IMR-90 (cell line): Measurements from ENCODE around the gene PCBP3.

ENCODE experiments used
- CHD1 ChIP-seq: IDR thresholded peaks from 2 replicates; pipeline ENCODE4 v1.6.1; 2012; ENCODE audit warnings: low read depth, low read length, improper control_type of control experiment
- MAZ ChIP-seq: IDR thresholded peaks from 2 replicates; pipeline ENCODE4 v1.6.1; 2012; ENCODE audit warnings: low read depth, mild to moderate bottlenecking, low read length, improper control_type of control experiment, moderate library complexity, borderline replicate concordance
- NFE2L2 ChIP-seq: fragments of 150-350 bp; IDR thresholded peaks from 2 replicates; pipeline ENCODE4 v1.6.1; 2016; ENCODE audit warnings: low read depth, mild to moderate bottlenecking, low read length
- POLR2A ChIP-seq: IDR thresholded peaks from 2 replicates; pipeline ENCODE4 v1.6.1; 2012; ENCODE audit warnings: mild to moderate bottlenecking, low read depth, low read length
- RAD21 ChIP-seq: IDR thresholded peaks from 2 replicates; pipeline ENCODE4 v1.6.1; 2012; ENCODE audit warnings: low read length, improper control_type of control experiment
- RCOR1 ChIP-seq: IDR thresholded peaks from 2 replicates; pipeline ENCODE4 v1.6.1; 2012; ENCODE audit warnings: mild to moderate bottlenecking, low read length, improper control_type of control experiment; ENCODE audit not compliant: insufficient replicate concordance
- SMC3 ChIP-seq: fragments of 150-350 bp; IDR thresholded peaks from 2 replicates; pipeline ENCODE4 v1.6.1; 2016; ENCODE audit warnings: low read depth, mild to moderate bottlenecking, antibody characterized with exemption, low read length, moderate library complexity
- TF ChIP-seq, protein P1 (sequence below): conservative IDR thresholded peaks from 2 replicates; pipeline ENCODE4 v1.5.1; 2012; ENCODE audit warnings: mild to moderate bottlenecking, low read depth, low read length, improper control_type of control experiment

DNA sequence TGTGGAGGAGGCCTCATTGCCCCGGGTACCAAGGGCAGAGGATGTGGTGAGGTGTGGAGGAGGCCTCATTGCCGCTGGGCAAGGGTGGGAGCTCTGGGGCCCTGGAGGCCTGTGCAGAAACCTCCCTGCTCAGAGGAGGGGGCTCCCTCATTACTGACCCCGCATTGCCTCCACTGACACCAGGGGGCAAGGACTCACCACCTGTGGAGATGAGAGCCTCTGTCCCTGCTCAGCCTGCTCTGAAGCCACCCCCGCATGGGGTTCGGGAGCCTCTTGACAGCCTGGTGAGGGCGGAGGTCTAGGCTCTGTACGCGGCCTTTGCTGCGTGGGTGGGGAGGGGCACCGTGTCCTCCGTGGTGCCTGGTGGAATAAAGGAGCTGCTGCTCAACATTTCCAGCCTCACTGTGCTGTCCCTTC is 243.1 kb downstream of the PCBP3 start:
- TF ChIP-seq NFE2L2: no peak
- TF ChIP-seq, protein P1, sequence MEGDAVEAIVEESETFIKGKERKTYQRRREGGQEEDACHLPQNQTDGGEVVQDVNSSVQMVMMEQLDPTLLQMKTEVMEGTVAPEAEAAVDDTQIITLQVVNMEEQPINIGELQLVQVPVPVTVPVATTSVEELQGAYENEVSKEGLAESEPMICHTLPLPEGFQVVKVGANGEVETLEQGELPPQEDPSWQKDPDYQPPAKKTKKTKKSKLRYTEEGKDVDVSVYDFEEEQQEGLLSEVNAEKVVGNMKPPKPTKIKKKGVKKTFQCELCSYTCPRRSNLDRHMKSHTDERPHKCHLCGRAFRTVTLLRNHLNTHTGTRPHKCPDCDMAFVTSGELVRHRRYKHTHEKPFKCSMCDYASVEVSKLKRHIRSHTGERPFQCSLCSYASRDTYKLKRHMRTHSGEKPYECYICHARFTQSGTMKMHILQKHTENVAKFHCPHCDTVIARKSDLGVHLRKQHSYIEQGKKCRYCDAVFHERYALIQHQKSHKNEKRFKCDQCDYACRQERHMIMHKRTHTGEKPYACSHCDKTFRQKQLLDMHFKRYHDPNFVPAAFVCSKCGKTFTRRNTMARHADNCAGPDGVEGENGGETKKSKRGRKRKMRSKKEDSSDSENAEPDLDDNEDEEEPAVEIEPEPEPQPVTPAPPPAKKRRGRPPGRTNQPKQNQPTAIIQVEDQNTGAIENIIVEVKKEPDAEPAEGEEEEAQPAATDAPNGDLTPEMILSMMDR: no peak
- TF ChIP-seq RAD21: no peak
- TF ChIP-seq POLR2A: no peak
- TF ChIP-seq MAZ: no peak
- no peak for TF ChIP-seq SMC3
- no peak for TF ChIP-seq RCOR1
- TF ChIP-seq CHD1: no peak
